Activated T-cell treated with anti-CD3 and anti-CD28 coated beads for 24 hours (primary cell): Measurements from ENCODE around the gene HECTD4.
"Not testable (repeated sequence)": the region's sequence is repeated elsewhere in the genome, so short reads cannot be mapped to it uniquely, and the experiment has no call there.

Experiments used
- DNase-seq: peaks from one replicate; pipeline ENCODE4 v3.0.0-alpha.2; 2020; ENCODE audit warnings: low read depth

Gene HECTD4

GRCh38 chr12:112354399-112354798, 27.8 kb downstream of the HECTD4 start:
- DNase-seq = no peak

GRCh38 chr12:112353393-112353792, 28.8 kb downstream of the HECTD4 start:
- DNase-seq = no peak

GRCh38 chr12:112352921-112353320, 29.3 kb downstream of the HECTD4 start:
- no peak for DNase-seq

- no peak for DNase-seq
Observed at GRCh38 chr12:112350593-112351592, 31.3 kb downstream of the HECTD4 start.

- DNase-seq = no peak
Observed at GRCh38 chr12:112349431-112349830, 32.8 kb downstream of the HECTD4 start.

GRCh38 chr12:112348926-112349325, 33.3 kb downstream of the HECTD4 start:
- not testable (repeated sequence) for DNase-seq

- no peak for DNase-seq
Observed at GRCh38 chr12:112347581-112347982, 34.6 kb downstream of the HECTD4 start.

- no peak for DNase-seq
Observed at GRCh38 chr12:112346194-112346593, 36.0 kb downstream of the HECTD4 start.

GRCh38 chr12:112344220-112344619, 38.0 kb downstream of the HECTD4 start:
- DNase-seq = no peak

- DNase-seq = no peak
Observed at GRCh38 chr12:112342587-112342986, 39.6 kb downstream of the HECTD4 start.

GRCh38 chr12:112341046-112341825, 41.0 kb downstream of the HECTD4 start:
- no peak for DNase-seq

GRCh38 chr12:112340230-112340629, 42.0 kb downstream of the HECTD4 start:
- DNase-seq = no peak

GRCh38 chr12:112334999-112335398, 47.2 kb downstream of the HECTD4 start:
- not testable (repeated sequence) for DNase-seq

- no peak for DNase-seq
Observed at GRCh38 chr12:112333019-112333418, 49.2 kb downstream of the HECTD4 start.

- DNase-seq = no peak
Observed at GRCh38 chr12:112331886-112332285, 50.3 kb downstream of the HECTD4 start.

- no peak for DNase-seq
Observed at GRCh38 chr12:112330706-112331105, 51.5 kb downstream of the HECTD4 start.

GRCh38 chr12:112328456-112329124, 53.6 kb downstream of the HECTD4 start:
- no peak for DNase-seq

- no peak for DNase-seq
Observed at GRCh38 chr12:112327209-112327938, 54.9 kb downstream of the HECTD4 start.

- no peak for DNase-seq
Observed at GRCh38 chr12:112325622-112326207, 56.5 kb downstream of the HECTD4 start.

GRCh38 chr12:112325157-112325556, 57.1 kb downstream of the HECTD4 start:
- DNase-seq = no peak

GRCh38 chr12:112322882-112323547, 59.2 kb downstream of the HECTD4 start:
- DNase-seq = no peak
